Activated T-cell treated with anti-CD3 and anti-CD28 coated beads, Interleukin-2, amount 50 U/mL, for 4 hours (primary cell): ENCODE data around the gene DUSP28. TPM values are rescaled to one million over a fixed set of nuclear protein-coding genes. Genes with fewer than 3 reads are reported as not detected.

Experiments
- ATAC-seq, 2 donors: fragments of 200-7000 bp; cut with Tn5 transposase; one replicate each; pipeline ENCODE4 v1.10.0; 2021
- DNase-seq: peaks from one replicate; pipeline ENCODE4 v3.0.0-alpha.2; 2020
- H3K27me3 Mint-ChIP-seq: one replicate; pipeline ENCODE4 v1.8.0; 2021; ENCODE audit warnings: low read depth, mixed read lengths
- H3K36me3 Mint-ChIP-seq: one replicate; pipeline ENCODE4 v1.8.0; 2022; ENCODE audit warnings: mixed read lengths; ENCODE audit not compliant: insufficient read depth
- H3K4me1 Mint-ChIP-seq: one replicate; pipeline ENCODE4 v1.8.0; 2021; ENCODE audit warnings: low read depth, mixed read lengths
- H3K4me3 Mint-ChIP-seq: one replicate; pipeline ENCODE4 v1.8.0; 2021; ENCODE audit warnings: mild to moderate bottlenecking, moderate library complexity, mixed read lengths
- H3K9me3 Mint-ChIP-seq: one replicate; pipeline ENCODE4 v1.8.0; 2021; ENCODE audit warnings: mixed read lengths
- total RNA-seq, 3 donors: library from RNA; stranded (reverse); gene quantifications; one replicate each; pipeline ENCODE4 v1.2.1, GENCODE V29; 2021

DUSP28 gene
- total RNA-seq, 3 donors from 2014 or later = 5.7 to 6.1 (median 5.9) TPM

GRCh38 chr2:240589375-240589774, 29.2 kb downstream of the DUSP28 start:
- H3K9me3 Mint-ChIP-seq = no peaks in the 10 kb centered on the region
- DNase-seq = no peak
- peaks cover 6% of the 10 kb centered on the region for H3K36me3 Mint-ChIP-seq
- H3K4me1 Mint-ChIP-seq = peaks cover 42% of the 10 kb centered on the region
- H3K27me3 Mint-ChIP-seq = no peaks in the 10 kb centered on the region
- H3K4me3 Mint-ChIP-seq = no peak overlapping the region
- no peak for ATAC-seq

- Mint-ChIP-seq H3K9me3 (no peaks in the 10 kb centered on the region), H3K4me3 (no peak overlapping the region), H3K27me3 (no peaks in the 10 kb centered on the region), H3K4me1 (peaks cover 36% of the 10 kb centered on the region), H3K36me3 (peaks cover 6% of the 10 kb centered on the region)
- no peak for DNase-seq
- ATAC-seq = no peak
Measured at GRCh38 chr2:240589850-240590525, 29.8 kb downstream of the DUSP28 start.

GRCh38 chr2:240590681-240591111, 30.5 kb downstream of the DUSP28 start:
- Mint-ChIP-seq H3K36me3 (peaks cover 7% of the 10 kb centered on the region), H3K27me3 (no peaks in the 10 kb centered on the region), H3K4me3 (no peak overlapping the region), H3K9me3 (no peaks in the 10 kb centered on the region), H3K4me1 (peaks cover 32% of the 10 kb centered on the region)
- ATAC-seq (no peak), DNase-seq (no peak)

- H3K4me3 Mint-ChIP-seq = no peak overlapping the region
- peaks cover 30% of the 10 kb centered on the region for H3K4me1 Mint-ChIP-seq
- DNase-seq = no peak
- no peaks in the 10 kb centered on the region for H3K27me3 Mint-ChIP-seq
- H3K9me3 Mint-ChIP-seq = no peaks in the 10 kb centered on the region
- ATAC-seq = no peak
- H3K36me3 Mint-ChIP-seq = peaks cover 7% of the 10 kb centered on the region
Measured at GRCh38 chr2:240591226-240591625, 31.1 kb downstream of the DUSP28 start.

GRCh38 chr2:240591784-240592183, 31.6 kb downstream of the DUSP28 start:
- H3K27me3 Mint-ChIP-seq = no peaks in the 10 kb centered on the region
- H3K4me3 Mint-ChIP-seq = no peak overlapping the region
- peaks cover 30% of the 10 kb centered on the region for H3K4me1 Mint-ChIP-seq
- DNase-seq = no peak
- peaks cover 7% of the 10 kb centered on the region for H3K36me3 Mint-ChIP-seq
- ATAC-seq = no peak
- no peaks in the 10 kb centered on the region for H3K9me3 Mint-ChIP-seq

GRCh38 chr2:240593026-240593702, 33.0 kb downstream of the DUSP28 start:
- ATAC-seq (no peak), DNase-seq (no peak)
- Mint-ChIP-seq H3K4me3 (no peak overlapping the region), H3K27me3 (no peaks in the 10 kb centered on the region), H3K4me1 (peaks cover 18% of the 10 kb centered on the region), H3K36me3 (peaks cover 6% of the 10 kb centered on the region), H3K9me3 (no peaks in the 10 kb centered on the region)

GRCh38 chr2:240593703-240594451, 33.7 kb downstream of the DUSP28 start:
- H3K9me3 Mint-ChIP-seq = no peaks in the 10 kb centered on the region
- no peak overlapping the region for H3K4me3 Mint-ChIP-seq
- H3K4me1 Mint-ChIP-seq = peaks cover 11% of the 10 kb centered on the region
- DNase-seq = no peak
- H3K27me3 Mint-ChIP-seq = no peaks in the 10 kb centered on the region
- ATAC-seq = no peak
- H3K36me3 Mint-ChIP-seq = peaks cover 5% of the 10 kb centered on the region

DNA sequence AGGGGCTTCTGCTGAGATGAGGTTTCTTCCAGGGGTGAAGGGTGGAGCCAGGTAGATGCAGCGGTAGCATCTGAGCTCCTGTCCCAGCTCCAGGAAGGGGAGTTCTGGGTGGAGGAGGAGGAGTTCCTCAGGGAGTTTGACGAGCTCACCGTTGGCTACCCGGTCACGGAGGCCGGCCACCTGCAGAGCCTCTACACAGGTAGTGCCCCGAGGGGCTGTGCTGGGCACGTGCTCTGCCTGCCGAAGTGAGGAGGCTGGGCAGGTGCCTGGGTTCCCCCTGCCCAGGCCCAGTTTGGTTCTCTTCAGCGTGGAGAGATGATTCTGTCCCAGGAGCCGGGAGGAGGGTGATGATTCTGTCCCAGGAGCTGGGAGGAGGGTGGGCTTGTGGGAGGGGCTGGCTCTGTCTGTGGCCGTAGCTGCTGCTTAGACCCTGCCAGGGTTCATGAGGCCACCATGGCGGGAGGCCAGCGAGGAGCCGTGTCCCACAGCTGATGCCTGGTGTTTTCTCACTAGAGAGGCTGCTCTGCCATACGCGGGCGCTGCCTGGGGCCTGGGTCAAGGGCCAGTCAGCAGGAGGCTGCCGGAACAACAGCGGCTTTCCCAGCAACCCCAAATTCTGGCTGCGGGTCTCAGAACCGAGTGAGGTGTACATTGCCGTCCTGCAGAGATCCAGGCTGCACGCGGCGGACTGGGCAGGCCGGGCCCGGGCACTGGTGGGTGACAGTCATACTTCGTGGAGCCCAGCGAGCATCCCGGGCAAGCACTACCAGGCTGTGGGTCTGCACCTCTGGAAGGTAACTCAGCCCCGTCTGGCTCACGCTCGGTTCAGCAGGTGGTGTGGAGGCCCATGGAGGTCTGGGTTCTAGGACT, 34.6 kb downstream of the DUSP28 start:
- H3K4me1 Mint-ChIP-seq = peaks cover 6% of the 10 kb centered on the region
- ATAC-seq = no peak
- H3K4me3 Mint-ChIP-seq = no peak overlapping the region
- peaks cover 4% of the 10 kb centered on the region for H3K36me3 Mint-ChIP-seq
- H3K9me3 Mint-ChIP-seq = no peaks in the 10 kb centered on the region
- DNase-seq = no peak
- no peaks in the 10 kb centered on the region for H3K27me3 Mint-ChIP-seq

- no peak overlapping the region for H3K4me3 Mint-ChIP-seq
- H3K9me3 Mint-ChIP-seq = no peaks in the 10 kb centered on the region
Measured at GRCh38 chr2:240595381-240596079, 35.4 kb downstream of the DUSP28 start.

DNA sequence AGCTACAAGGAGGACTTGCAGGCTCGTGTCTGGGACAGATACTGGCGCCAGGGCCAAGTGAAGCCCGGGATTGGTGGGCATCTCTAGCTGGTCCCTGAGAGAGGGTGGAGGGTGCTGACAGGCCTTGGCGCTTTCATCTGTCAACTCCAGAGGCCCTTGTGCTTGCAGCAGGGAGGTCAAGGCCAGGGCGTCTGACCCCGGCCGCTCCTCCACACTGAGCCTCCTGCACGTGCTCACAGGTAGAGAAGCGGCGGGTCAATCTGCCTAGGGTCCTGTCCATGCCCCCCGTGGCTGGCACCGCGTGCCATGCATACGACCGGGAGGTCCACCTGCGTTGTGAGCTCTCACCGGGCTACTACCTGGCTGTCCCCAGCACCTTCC, 35.9 kb downstream of the DUSP28 start:
- Mint-ChIP-seq H3K27me3 (no peaks in the 10 kb centered on the region), H3K4me3 (no peak overlapping the region), H3K36me3 (peaks cover 6% of the 10 kb centered on the region), H3K4me1 (peaks cover 5% of the 10 kb centered on the region), H3K9me3 (no peaks in the 10 kb centered on the region)
- DNase-seq (no peak), ATAC-seq (no peak)

More at GRCh38 chr2:240595381-240596079, 35.4 kb downstream of the DUSP28 start:
- DNase-seq = peak; percentile 28
- ATAC-seq = peak in 1 of 2 donors; percentile 41
- peaks cover 6% of the 10 kb centered on the region for H3K36me3 Mint-ChIP-seq
- H3K4me1 Mint-ChIP-seq = peaks cover 5% of the 10 kb centered on the region
- no peaks in the 10 kb centered on the region for H3K27me3 Mint-ChIP-seq

- Mint-ChIP-seq H3K4me1 (peaks cover 3% of the 10 kb centered on the region), H3K9me3 (no peaks in the 10 kb centered on the region), H3K4me3 (no peak overlapping the region), H3K27me3 (no peaks in the 10 kb centered on the region), H3K36me3 (peaks cover 6% of the 10 kb centered on the region)
- DNase-seq (no peak), ATAC-seq (no peak)
Measured at GRCh38 chr2:240596491-240596931, 36.4 kb downstream of the DUSP28 start.

DNA sequence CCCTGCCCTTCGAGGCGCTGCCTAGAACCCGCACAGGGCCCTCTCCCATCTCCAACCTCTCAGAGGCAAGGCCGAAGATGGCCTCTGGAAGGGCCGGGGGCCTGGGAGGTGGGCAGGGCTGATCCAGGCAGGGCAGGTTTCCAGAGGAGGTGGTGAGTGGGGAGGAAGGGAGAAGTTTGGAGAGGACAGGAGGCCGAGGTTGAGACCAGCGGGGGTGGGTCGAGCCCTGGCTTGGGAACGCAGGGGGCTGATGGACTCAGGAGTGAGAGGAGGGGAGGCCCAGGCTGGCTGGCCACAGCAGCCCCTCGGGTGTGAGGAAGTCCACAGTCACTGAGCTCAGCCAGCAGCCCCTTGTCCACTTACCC, 36.9 kb downstream of the DUSP28 start:
- no peak for ATAC-seq
- DNase-seq = no peak
- no peaks in the 10 kb centered on the region for H3K4me1 Mint-ChIP-seq
- H3K9me3 Mint-ChIP-seq = no peaks in the 10 kb centered on the region
- H3K27me3 Mint-ChIP-seq = no peaks in the 10 kb centered on the region
- H3K4me3 Mint-ChIP-seq = no peak overlapping the region
- H3K36me3 Mint-ChIP-seq = peaks cover 6% of the 10 kb centered on the region

GRCh38 chr2:240597419-240598181, 37.4 kb downstream of the DUSP28 start:
- ATAC-seq (no peak), DNase-seq (no peak)
- Mint-ChIP-seq H3K36me3 (peaks cover 4% of the 10 kb centered on the region), H3K4me3 (no peak overlapping the region), H3K27me3 (no peaks in the 10 kb centered on the region), H3K9me3 (no peaks in the 10 kb centered on the region), H3K4me1 (no peaks in the 10 kb centered on the region)
